ENCODE results near the gene TFPI2. TPM values are rescaled to one million over a fixed set of nuclear protein-coding genes. Genes with fewer than 3 reads are reported as not detected.

TFPI2 gene
- total and polyA plus RNA-seq, 7 donors = 0.66 to 7.5 (median 2.3) TPM

GRCh38 chr7:93877742-93878141, 12.8 kb downstream of the TFPI2 start:
- H3K36me3 ChIP-seq (ENCODE audit: insufficient read depth in 1 of 2, low read depth in 1 of 2) = no peaks in the 10 kb centered on the region
- no peaks in the 10 kb centered on the region for H3K27me3 ChIP-seq (ENCODE audit: insufficient read depth in 3 of 3, low read length in 2 of 3)
- H3K9me3 ChIP-seq = no peaks in the 10 kb centered on the region
- 62 to 65% (median 64%) methylated on average over 3 of the region's 3 CpGs for WGBS, 3 donors
- no peak for TF ChIP-seq CTCF (IDR thresholded peaks at IDR 0.05)
- DNase-seq (no peak), ATAC-seq (no peak)
- H3K4me1 ChIP-seq = no peaks in the 10 kb centered on the region
- H3K27ac ChIP-seq = no peak overlapping the region
- H3K4me3 ChIP-seq = no peak overlapping the region
- intact Hi-C loops (cut with DNase I) = no loop called here

- intact Hi-C loops (cut with DNase I) = no loop called here
- Histone ChIP-seq H3K9me3 (no peaks in the 10 kb centered on the region), H3K27ac (no peak overlapping the region), H3K36me3 (ENCODE audit: insufficient read depth in 1 of 2, low read depth in 1 of 2) (no peaks in the 10 kb centered on the region), H3K4me1 (no peaks in the 10 kb centered on the region), H3K4me3 (no peak overlapping the region), H3K27me3 (ENCODE audit: insufficient read depth in 3 of 3, low read length in 2 of 3) (no peaks in the 10 kb centered on the region)
- WGBS, 3 donors = 68 to 84% (median 71%) methylated on average over 1 of the region's 1 CpG
- DNase-seq (no peak), ATAC-seq (no peak)
- TF ChIP-seq CTCF (IDR thresholded peaks at IDR 0.05) = no peak
Observed at GRCh38 chr7:93873998-93874574, 16.5 kb downstream of the TFPI2 start.

GRCh38 chr7:93866886-93867285, 23.7 kb downstream of the TFPI2 start:
- intact Hi-C loops (cut with DNase I) = no loop called here
- H3K27ac ChIP-seq = no peak overlapping the region
- H3K27me3 ChIP-seq (ENCODE audit: insufficient read depth in 3 of 3, low read length in 2 of 3) = no peaks in the 10 kb centered on the region
- H3K4me3 ChIP-seq = no peak overlapping the region
- DNase-seq = no peak
- no peak for ATAC-seq
- WGBS, 3 donors = 79 to 86% (median 80%) methylated on average over 3 of the region's 3 CpGs
- no peak for TF ChIP-seq CTCF (IDR thresholded peaks at IDR 0.05)
- H3K9me3 ChIP-seq = no peaks in the 10 kb centered on the region
- H3K4me1 ChIP-seq = no peaks in the 10 kb centered on the region
- H3K36me3 ChIP-seq (ENCODE audit: insufficient read depth in 1 of 2, low read depth in 1 of 2) = no peaks in the 10 kb centered on the region

GRCh38 chr7:93862651-93863050, 27.9 kb downstream of the TFPI2 start:
- WGBS, 3 donors = 84 to 86% (median 86%) methylated on average over 2 of the region's 2 CpGs
- H3K4me3 ChIP-seq = no peak overlapping the region
- intact Hi-C loops (cut with DNase I) = no loop called here
- no peaks in the 10 kb centered on the region for H3K4me1 ChIP-seq
- no peak for ATAC-seq
- H3K9me3 ChIP-seq = no peaks in the 10 kb centered on the region
- TF ChIP-seq CTCF (IDR thresholded peaks at IDR 0.05) = no peak
- H3K36me3 ChIP-seq (ENCODE audit: insufficient read depth in 1 of 2, low read depth in 1 of 2) = no peaks in the 10 kb centered on the region
- no peak overlapping the region for H3K27ac ChIP-seq
- DNase-seq = no peak
- H3K27me3 ChIP-seq (ENCODE audit: insufficient read depth in 3 of 3, low read length in 2 of 3) = no peaks in the 10 kb centered on the region

GRCh38 chr7:93861325-93861949, 29.1 kb downstream of the TFPI2 start:
- ATAC-seq (no peak), DNase-seq (no peak)
- WGBS, 3 donors = 85 to 86% (median 86%) methylated on average over 4 of the region's 4 CpGs

More at GRCh38 chr7:93861325-93861949, 29.1 kb downstream of the TFPI2 start:
- no peaks in the 10 kb centered on the region for H3K27me3 ChIP-seq (ENCODE audit: insufficient read depth in 3 of 3, low read length in 2 of 3)
- intact Hi-C loops (cut with DNase I) = no loop called here
- H3K27ac ChIP-seq = no peak overlapping the region
- H3K36me3 ChIP-seq (ENCODE audit: insufficient read depth in 1 of 2, low read depth in 1 of 2) = no peaks in the 10 kb centered on the region
- no peaks in the 10 kb centered on the region for H3K4me1 ChIP-seq
- H3K9me3 ChIP-seq = no peaks in the 10 kb centered on the region
- peak; percentile 18 for TF ChIP-seq CTCF (IDR thresholded peaks at IDR 0.05)
- H3K4me3 ChIP-seq = no peak overlapping the region
